Breast epithelium (tissue), 4 donors: ENCODE data around the gene UBE3C. TPM values are rescaled to one million over a fixed set of nuclear protein-coding genes. Genes with fewer than 3 reads are reported as not detected.

Source experiments
- DNase-seq, 2 donors: peaks; one replicate each; pipeline ENCODE4 v3.0.0-alpha.2; 2019; ENCODE audit warnings: low spot score in 2 of 2
- H3K27ac ChIP-seq, 2 donors: fragments of 200-600 bp; sonication (generic) in 1 of 2; one replicate each; pipeline ENCODE4 v1.5.1; 2016 to 2019; ENCODE audit warnings: mild to moderate bottlenecking in 1 of 2
- H3K27me3 ChIP-seq, 2 donors: fragments of 200-600 bp; sonication (generic) in 1 of 2; one replicate each; pipeline versions ENCODE4 v1.5.1 to v1.6.0; 2017 to 2019; ENCODE audit warnings: control low read depth in 1 of 2, mild to moderate bottlenecking in 1 of 2
- H3K36me3 ChIP-seq: fragments of 200-600 bp; one replicate; pipeline ENCODE4 v1.5.1; 2019
- H3K4me1 ChIP-seq, 2 donors: fragments of 200-600 bp; sonication (generic); one replicate each; pipeline ENCODE4 v1.5.1; 2016 to 2019; ENCODE audit warnings: control low read depth in 1 of 2
- H3K4me3 ChIP-seq, 3 donors: fragments of 200-600 bp; sonication (generic); 1 replicate in 2 of 3; 2 replicates in 1 of 3; pipeline ENCODE4 v1.5.1; 2016 to 2019; ENCODE audit warnings: mild to moderate bottlenecking in 3 of 3, moderate library complexity in 2 of 3
- H3K9me3 ChIP-seq, 2 donors: fragments of 200-600 bp; sonication (generic) in 1 of 2; one replicate each; pipeline ENCODE4 v1.5.1; 2016 to 2019; ENCODE audit warnings: control low read depth in 1 of 2
- CTCF ChIP-seq, 3 donors: fragments of 450-650 bp; IDR thresholded peaks; one replicate each; pipeline ENCODE4 v1.5.1; 2016 to 2017; ENCODE audit warnings: antibody characterized with exemption in 3 of 3, mild to moderate bottlenecking in 3 of 3, moderate library complexity in 3 of 3
- POLR2A ChIP-seq: fragments of 450-650 bp; IDR thresholded peaks from one replicate; pipeline ENCODE4 v1.6.1; 2016; ENCODE audit warnings: antibody characterized with exemption, mild to moderate bottlenecking, moderate library complexity
- POLR2AphosphoS5 ChIP-seq, 3 donors: sonication (generic); formaldehyde crosslinking; IDR thresholded peaks; one replicate each; pipeline ENCODE4 v1.6.1; 2017; ENCODE audit warnings: antibody characterized with exemption in 3 of 3
- intact Hi-C: fragments of 100-400 bp; cut with DNase I; formaldehyde crosslinking; loops from one replicate; pipeline ENCODE4 v1.15.1; 2023; ENCODE audit warnings: low total_unique reads
- total RNA-seq, 3 donors: library from RNA; depleted of rRNA; stranded (reverse); fragments of >200 nt; gene quantifications; one replicate each; pipeline ENCODE4 v1.1.0, GENCODE V29; 2016

Gene UBE3C
- total RNA-seq, 3 donors from 2014 or later, result 63.0 to 96.4 (median 87.4) TPM

DNA sequence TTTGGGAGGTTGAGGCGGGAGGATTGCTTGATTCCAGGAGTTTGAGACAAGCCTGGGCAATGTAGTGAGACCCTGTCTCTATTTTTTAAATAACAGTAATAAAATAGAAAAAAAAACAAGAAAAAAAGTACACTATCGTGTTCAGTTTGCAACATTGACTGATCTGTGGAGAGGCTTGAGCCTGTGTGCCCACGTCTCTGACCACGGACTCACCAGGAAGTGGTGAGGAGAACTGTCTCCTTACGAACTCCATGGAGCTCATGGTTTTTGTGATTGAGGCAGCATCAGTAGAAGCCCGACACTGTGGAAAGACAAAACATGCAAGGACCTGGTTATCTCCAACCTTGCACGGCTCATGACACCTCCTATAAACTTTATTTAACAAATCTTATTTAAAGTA is 174.2 kb downstream of the UBE3C start:
- H3K4me3 ChIP-seq, result no peak overlapping the region

GRCh38 chr7:157313645-157314044 is 174.9 kb downstream of the UBE3C start:
- H3K4me3 ChIP-seq, result no peak overlapping the region
- no peaks in the 10 kb centered on the region for H3K9me3 ChIP-seq
- no peak for DNase-seq
- H3K4me1 ChIP-seq, result peaks cover 0 to 3% of the 10 kb centered on the region in 2 donors
- no peak overlapping the region for H3K27ac ChIP-seq
- no peaks in the 10 kb centered on the region for H3K36me3 ChIP-seq
- H3K27me3 ChIP-seq, result no peaks in the 10 kb centered on the region
- no peak for TF ChIP-seq POLR2A
- no peak for TF ChIP-seq POLR2AphosphoS5 (IDR thresholded peaks at IDR 0.05)
- no peak for TF ChIP-seq CTCF (IDR thresholded peaks at IDR 0.05)
- intact Hi-C loops, result no loop called here

More for the DNA sequence above, 174.2 kb downstream of the UBE3C start:
- Histone ChIP-seq H3K27ac (no peak overlapping the region), H3K9me3 (no peaks in the 10 kb centered on the region), H3K4me1 (no peaks in the 10 kb centered on the region), H3K36me3 (no peaks in the 10 kb centered on the region), H3K27me3 (no peaks in the 10 kb centered on the region)
- DNase-seq, result no peak
- intact Hi-C loops, result no loop called here
- no peak for TF ChIP-seq POLR2A

GRCh38 chr7:157318015-157318706 is 179.4 kb downstream of the UBE3C start:
- H3K27ac ChIP-seq, result peak overlapping the region; percentile 85 to 87
- intact Hi-C loops, result no loop called here

More at GRCh38 chr7:157318015-157318706, 179.4 kb downstream of the UBE3C start:
- H3K4me3 ChIP-seq, result no peak overlapping the region
- H3K4me1 ChIP-seq, result peaks cover 0 to 3% of the 10 kb centered on the region in 2 donors
- TF ChIP-seq CTCF (IDR thresholded peaks at IDR 0.05), result no peak
- no peak for TF ChIP-seq POLR2A
- no peak for TF ChIP-seq POLR2AphosphoS5 (IDR thresholded peaks at IDR 0.05)
- no peaks in the 10 kb centered on the region for H3K36me3 ChIP-seq
- no peaks in the 10 kb centered on the region for H3K27me3 ChIP-seq
- no peaks in the 10 kb centered on the region for H3K9me3 ChIP-seq
- DNase-seq, result peak; percentile 68 to 70

Other genes starting within 250 kb of the UBE3C start
- 10 to 100 TPM; 69.0 to 90.6 (median 88.8) TPM for gene LMBR1, start 245.7 kb upstream of the UBE3C start, total RNA-seq
- gene NOM1, start 189.2 kb upstream of the UBE3C start, total RNA-seq, result 10 to 100 TPM; 17.1 to 31.5 (median 25.2) TPM
- under 1 TPM in 2 of 3 donors, not detected in 1; 0.15 to 0.33 TPM for gene MNX1, start 128.3 kb upstream of the UBE3C start, total RNA-seq
- gene DNAJB6, start 198.1 kb downstream of the UBE3C start, total RNA-seq, result 100 to 1,000 TPM in 2 of 3 donors, 10 to 100 TPM in 1; 73.8 to 136 (median 101) TPM